HepG2 (cell line): ENCODE data around the gene ECHS1. TPM values are rescaled to one million over a fixed set of nuclear protein-coding genes. Genes with fewer than 3 reads are reported as not detected.

ENCODE experiments used
- ATAC-seq: fragments of 200-7000 bp; cut with Tn5 transposase; 3 replicates; pipeline ENCODE4 v1.9.1; 2020; ENCODE audit warnings: mild to moderate bottlenecking, moderate library complexity
- BruUV-seq: library from RNA; stranded (reverse); fragments of 400-500 nt; replicated peaks from 2 replicates; lab custom pipeline; 2021; lab: Mats Ljungman, UMichigan
- CTCF ChIA-PET: fragments of 300-600 bp; formaldehyde crosslinking; extraction: SDS; loops from one replicate; lab custom pipeline; 2021; ENCODE audit warnings: low total read pairs, inconsistent platforms, low intra/inter-chr PET ratio; lab: Yijun Ruan, JAX
- POLR2A ChIA-PET: fragments of 350-600 bp; sonication (Branson Sonifier 250); formaldehyde crosslinking; loops from one replicate; lab custom pipeline; 2020; ENCODE audit warnings: antibody characterized with exemption, inconsistent platforms; lab: Yijun Ruan, JAX
- DNase-seq: peaks from one replicate; pipeline ENCODE4 v3.0.0-alpha.2; 2015; ENCODE audit warnings: low spot score
- FAIRE-seq: peaks from 3 replicates; lab custom pipeline; 2011; peaks lifted over from hg19 to GRCh38; lab: Jason Lieb, UNC
- H2AFZ ChIP-seq: one replicate; pipeline ENCODE4 v1.6.1; 2011; ENCODE audit warnings: low read length, inconsistent platforms
- H3K27ac ChIP-seq: fragments of 300-600 bp; 3 replicates; pipeline ENCODE4 v1.8.0; 2011; ENCODE audit warnings: mixed run types, mild to moderate bottlenecking, mixed read lengths, low read length, inconsistent platforms; ENCODE audit not compliant: insufficient read depth; ENCODE audit errors: extremely low read length
- H3K27me3 ChIP-seq, 2 experiments: fragments of 200-600 bp in 1 of 2; 2 replicates in 1 of 2; 3 replicates in 1 of 2; pipeline versions ENCODE4 v1.6.0 to v1.8.0; 2011; ENCODE audit warnings: low read length in 2 of 2, mild to moderate bottlenecking in 2 of 2, moderate library complexity in 2 of 2, inconsistent platforms in 1 of 2; ENCODE audit not compliant: insufficient read depth in 2 of 2, control insufficient read depth in 1 of 2
- H3K36me3 ChIP-seq, 2 experiments: fragments of 200-600 bp in 1 of 2; replicated peaks in 1 of 2; 2 replicates in 1 of 2; 3 replicates in 1 of 2; pipeline versions ENCODE4 v1.5.1 to v1.8.0; 2011; ENCODE audit warnings: low read length in 2 of 2, inconsistent platforms in 1 of 2; ENCODE audit not compliant: insufficient read depth in 2 of 2, control insufficient read depth in 1 of 2
- H3K4me1 ChIP-seq: 2 replicates; pipeline ENCODE4 v1.5.1; 2012; ENCODE audit warnings: low read length, inconsistent platforms; ENCODE audit not compliant: insufficient read depth
- H3K4me2 ChIP-seq: 2 replicates; pipeline ENCODE4 v1.6.0; 2011; ENCODE audit warnings: low read depth, low read length, inconsistent platforms
- H3K4me3 ChIP-seq, 3 experiments: fragments of 200-600 bp in 1 of 3; sonication (generic), shearing (Covaris generic) in 1 of 3; replicated peaks in 1 of 3; 2 replicates each; pipeline ENCODE4 v1.5.1; 2011 to 2016; ENCODE audit warnings: low read length in 3 of 3, inconsistent platforms in 2 of 3, low read depth in 2 of 3, mild to moderate bottlenecking in 2 of 3, control low read depth in 1 of 3, mixed read lengths in 1 of 3; ENCODE audit not compliant: insufficient read depth in 1 of 3
- H3K79me2 ChIP-seq: one replicate; pipeline ENCODE4 v1.6.1; 2011; ENCODE audit warnings: low read length, inconsistent platforms; ENCODE audit not compliant: insufficient read depth
- H3K9ac ChIP-seq: 2 replicates; pipeline ENCODE4 v1.6.0; 2011; ENCODE audit warnings: mild to moderate bottlenecking, low read depth, low read length, inconsistent platforms; ENCODE audit not compliant: insufficient read depth
- H3K9me3 ChIP-seq: 2 replicates; pipeline ENCODE4 v1.5.1; 2012; ENCODE audit warnings: mild to moderate bottlenecking, low read length
- H4K20me1 ChIP-seq: 2 replicates; pipeline ENCODE4 v1.6.0; 2011; ENCODE audit warnings: inconsistent platforms, mild to moderate bottlenecking, low read length, moderate library complexity; ENCODE audit not compliant: insufficient read depth
- CENPX ChIP-seq: sonication (generic); formaldehyde crosslinking; IDR thresholded peaks from 2 replicates; pipeline ENCODE4 v1.9.0; 2021; ENCODE audit warnings: mild to moderate bottlenecking, missing genetic modification reagents, moderate library complexity
- ELF4 ChIP-seq: sonication (generic); formaldehyde crosslinking; IDR thresholded peaks from 2 replicates; pipeline ENCODE4 v1.5.0; 2020; ENCODE audit warnings: missing genetic modification reagents, mild to moderate bottlenecking, moderate library complexity, borderline replicate concordance
- MXD4 ChIP-seq: IDR thresholded peaks from 2 replicates; pipeline ENCODE4 v1.6.1; 2016; ENCODE audit warnings: mild to moderate bottlenecking, missing biosample characterization, missing genetic modification reagents
- NRL ChIP-seq: sonication (generic); formaldehyde crosslinking; IDR thresholded peaks from 2 replicates; pipeline ENCODE4 v1.5.0; 2020; ENCODE audit warnings: missing genetic modification reagents, mild to moderate bottlenecking, moderate library complexity, borderline replicate concordance
- POGK ChIP-seq: sonication (generic); formaldehyde crosslinking; conservative IDR thresholded peaks from 2 replicates; pipeline ENCODE4 v1.8.0; 2022; ENCODE audit warnings: mild to moderate bottlenecking, moderate library complexity, missing genetic modification reagents
- SAP130 ChIP-seq: IDR thresholded peaks from 2 replicates; pipeline ENCODE4 v1.6.1; 2016; ENCODE audit warnings: low read depth
- SP5 ChIP-seq: IDR thresholded peaks from 2 replicates; pipeline ENCODE4 v1.6.1; 2016; ENCODE audit warnings: low read depth, borderline replicate concordance
- ZMAT5 ChIP-seq: sonication (generic); formaldehyde crosslinking; IDR thresholded peaks from 2 replicates; pipeline ENCODE4 v1.5.0; 2020; ENCODE audit warnings: mild to moderate bottlenecking, low read depth, missing genetic modification reagents, borderline replicate concordance
- ZNF687 ChIP-seq: sonication (generic); formaldehyde crosslinking; IDR thresholded peaks from 2 replicates; pipeline ENCODE4 v1.5.1; 2020; ENCODE audit warnings: mild to moderate bottlenecking, missing genetic modification reagents, moderate library complexity
- ZNF775 ChIP-seq: sonication (generic); formaldehyde crosslinking; IDR thresholded peaks from 2 replicates; pipeline ENCODE4 v1.4.0; 2020; ENCODE audit warnings: missing genetic modification reagents, mild to moderate bottlenecking, moderate library complexity, borderline replicate concordance
- WGBS: methylation state at CpG from one replicate; pipeline ENCODE4 v1.1.6; 2017; ENCODE audit warnings: low lambda C conversion rate; 5-methylcytosine and 5-hydroxymethylcytosine counted together
- in situ Hi-C: cut with HindIII; loops from 2 replicates; pipeline ENCODE4 v1.10.0; 2017; ENCODE audit warnings: low pct_unique_long_range_greater_than_20kb; ENCODE audit not compliant: extremely low pct_ligation_motif_present
- intact Hi-C: fragments of 100-400 bp; cut with micrococcal nuclease; formaldehyde crosslinking; loops from one replicate; pipeline ENCODE4 v1.10.0; 2022; ENCODE audit not compliant: unreplicated experiment
- polyA plus RNA-seq, 8 experiments: library from polyadenylated mRNA; depleted of rRNA in 3 of 8; stranded (reverse) in 7 of 8; unstranded in 1 of 8; fragments of >200 nt; fragmentation: Illumina TruSeq in 4 of 8; extraction: Trizol in 4 of 8; gene quantifications; 2 replicates each; pipeline versions ENCODE4 v1.2.1 to v1.2.3, GENCODE V29; 2011 to 2016; ENCODE audit warnings: low read depth in 4 of 8, missing spikeins in 1 of 8, mixed read lengths in 1 of 8; ENCODE audit not compliant: insufficient read depth in 1 of 8
- total RNA-seq, 5 experiments: library from RNA; depleted of rRNA; stranded (reverse); fragments of >200 nt; fragmentation: Illumina TruSeq; extraction: Trizol; gene quantifications; 2 replicates each; pipeline ENCODE4 v1.2.3, GENCODE V29; 2016; ENCODE audit warnings: low read depth in 1 of 5

Gene ECHS1
- total and polyA plus RNA-seq, 2 of the 13 experiments (the other 11 are each of a cell fraction or from before 2014, with no cell fraction given) = 32.7 to 195 TPM

DNA sequence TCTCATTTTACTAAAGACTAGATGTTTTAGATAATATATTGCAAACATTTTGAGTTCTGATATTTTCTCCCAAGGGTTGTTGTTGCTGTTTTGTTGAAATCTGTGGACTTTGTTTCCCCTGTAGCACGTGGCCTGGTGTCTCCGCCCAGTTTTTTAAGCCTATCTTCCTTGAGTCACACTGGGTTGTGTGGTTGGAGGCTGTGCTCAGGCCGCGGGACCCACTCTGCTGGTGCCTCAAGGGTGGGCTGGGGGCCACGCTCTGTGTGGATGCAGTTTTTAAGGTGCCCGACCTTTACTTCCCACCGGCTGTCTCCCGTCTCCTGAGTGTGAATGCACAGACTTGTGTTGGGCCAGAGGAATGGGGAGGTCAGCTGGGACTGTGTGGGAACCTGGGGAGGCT is 30.2 kb downstream of the ECHS1 start:
- no peak overlapping the region for H2AFZ ChIP-seq
- intact Hi-C loops = no loop called here
- H3K9ac ChIP-seq = peak overlapping the region; percentile 18; the same call in 1 of the 2 replicates
- ATAC-seq = no peak
- ChIA-PET CTCF (no interaction called here), POLR2A (interaction anchor here (1.9 kb wide), 1 partner anchor 16 kb away, joined by 12 read pairs; the partner anchor contains the start of gene FUOM)
- no peaks in the 10 kb centered on the region for H3K36me3 ChIP-seq
- H3K79me2 ChIP-seq = no peaks in the 10 kb centered on the region
- in situ Hi-C loops = no loop called here
- no peaks in the 10 kb centered on the region for H3K9me3 ChIP-seq
- WGBS = 51% methylated on average over 5 of the region's 8 CpGs
- H3K27me3 ChIP-seq = peaks cover 0 to 9% of the 10 kb centered on the region in 2 experiments; a peak in 3 of 5 replicates
- H3K4me3 ChIP-seq = peak overlapping the region in 1 of 3 experiments; percentile 17; a peak in 1 of 6 replicates
- no TSS peak for BruUV-seq
- H3K4me2 ChIP-seq = peak overlapping the region; percentile 67
- H3K27ac ChIP-seq = no peak overlapping the region
- peaks cover 36% of the 10 kb centered on the region for H3K4me1 ChIP-seq
- no peak for DNase-seq
- FAIRE-seq = no peak
- H4K20me1 ChIP-seq = no peaks in the 10 kb centered on the region
- TF ChIP-seq ZNF687 (peak; percentile 32; the same call in 1 of the 2 replicates), ZNF775 (CRISPR knock-in tag) (no peak), ZMAT5 (CRISPR knock-in tag) (no peak), SAP130 (CRISPR knock-in tag) (0 out of 2 replicates have a peak, but pooled peaks have one; percentile 3), CENPX (no peak), MXD4 (no peak), POGK (CRISPR knock-in tag) (no peak), ELF4 (CRISPR knock-in tag) (no peak), NRL (peak; percentile 49; the same call in 1 of the 2 replicates), SP5 (CRISPR knock-in tag) (no peak)
